ENCODE data around the gene MT1X.

GRCh38 chr16:56715126-56715525 is 32.9 kb downstream of the MT1X start:
- TF ChIP-seq TAF1 (conservative IDR thresholded peaks at IDR 0.05) (no peak), JUND (IDR thresholded peaks at IDR 0.05) (no peak), YY1 (IDR thresholded peaks at IDR 0.05) (no peak), ZBTB33 (IDR thresholded peaks at IDR 0.05) (no peak), EGR1 (IDR thresholded peaks at IDR 0.05; ENCODE audit: low read depth in 2 of 2) (no peak), FOXA1 (IDR thresholded peaks at IDR 0.05) (no peak)
- TF ChIP-seq, protein P1, sequence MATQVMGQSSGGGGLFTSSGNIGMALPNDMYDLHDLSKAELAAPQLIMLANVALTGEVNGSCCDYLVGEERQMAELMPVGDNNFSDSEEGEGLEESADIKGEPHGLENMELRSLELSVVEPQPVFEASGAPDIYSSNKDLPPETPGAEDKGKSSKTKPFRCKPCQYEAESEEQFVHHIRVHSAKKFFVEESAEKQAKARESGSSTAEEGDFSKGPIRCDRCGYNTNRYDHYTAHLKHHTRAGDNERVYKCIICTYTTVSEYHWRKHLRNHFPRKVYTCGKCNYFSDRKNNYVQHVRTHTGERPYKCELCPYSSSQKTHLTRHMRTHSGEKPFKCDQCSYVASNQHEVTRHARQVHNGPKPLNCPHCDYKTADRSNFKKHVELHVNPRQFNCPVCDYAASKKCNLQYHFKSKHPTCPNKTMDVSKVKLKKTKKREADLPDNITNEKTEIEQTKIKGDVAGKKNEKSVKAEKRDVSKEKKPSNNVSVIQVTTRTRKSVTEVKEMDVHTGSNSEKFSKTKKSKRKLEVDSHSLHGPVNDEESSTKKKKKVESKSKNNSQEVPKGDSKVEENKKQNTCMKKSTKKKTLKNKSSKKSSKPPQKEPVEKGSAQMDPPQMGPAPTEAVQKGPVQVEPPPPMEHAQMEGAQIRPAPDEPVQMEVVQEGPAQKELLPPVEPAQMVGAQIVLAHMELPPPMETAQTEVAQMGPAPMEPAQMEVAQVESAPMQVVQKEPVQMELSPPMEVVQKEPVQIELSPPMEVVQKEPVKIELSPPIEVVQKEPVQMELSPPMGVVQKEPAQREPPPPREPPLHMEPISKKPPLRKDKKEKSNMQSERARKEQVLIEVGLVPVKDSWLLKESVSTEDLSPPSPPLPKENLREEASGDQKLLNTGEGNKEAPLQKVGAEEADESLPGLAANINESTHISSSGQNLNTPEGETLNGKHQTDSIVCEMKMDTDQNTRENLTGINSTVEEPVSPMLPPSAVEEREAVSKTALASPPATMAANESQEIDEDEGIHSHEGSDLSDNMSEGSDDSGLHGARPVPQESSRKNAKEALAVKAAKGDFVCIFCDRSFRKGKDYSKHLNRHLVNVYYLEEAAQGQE (IDR thresholded peaks at IDR 0.05) = no peak
- TF ChIP-seq, protein P2, sequence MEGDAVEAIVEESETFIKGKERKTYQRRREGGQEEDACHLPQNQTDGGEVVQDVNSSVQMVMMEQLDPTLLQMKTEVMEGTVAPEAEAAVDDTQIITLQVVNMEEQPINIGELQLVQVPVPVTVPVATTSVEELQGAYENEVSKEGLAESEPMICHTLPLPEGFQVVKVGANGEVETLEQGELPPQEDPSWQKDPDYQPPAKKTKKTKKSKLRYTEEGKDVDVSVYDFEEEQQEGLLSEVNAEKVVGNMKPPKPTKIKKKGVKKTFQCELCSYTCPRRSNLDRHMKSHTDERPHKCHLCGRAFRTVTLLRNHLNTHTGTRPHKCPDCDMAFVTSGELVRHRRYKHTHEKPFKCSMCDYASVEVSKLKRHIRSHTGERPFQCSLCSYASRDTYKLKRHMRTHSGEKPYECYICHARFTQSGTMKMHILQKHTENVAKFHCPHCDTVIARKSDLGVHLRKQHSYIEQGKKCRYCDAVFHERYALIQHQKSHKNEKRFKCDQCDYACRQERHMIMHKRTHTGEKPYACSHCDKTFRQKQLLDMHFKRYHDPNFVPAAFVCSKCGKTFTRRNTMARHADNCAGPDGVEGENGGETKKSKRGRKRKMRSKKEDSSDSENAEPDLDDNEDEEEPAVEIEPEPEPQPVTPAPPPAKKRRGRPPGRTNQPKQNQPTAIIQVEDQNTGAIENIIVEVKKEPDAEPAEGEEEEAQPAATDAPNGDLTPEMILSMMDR (IDR thresholded peaks at IDR 0.05; ENCODE audit: low read depth, low read length, missing input control) = no peak
